GF-D8 (cell line): ENCODE data around the gene PRKCG.

Source experiments
- DNase-seq: peaks from one replicate; lab custom pipeline; 2025; lab: John Stamatoyannopoulos, UW

The PRKCG gene

DNA sequence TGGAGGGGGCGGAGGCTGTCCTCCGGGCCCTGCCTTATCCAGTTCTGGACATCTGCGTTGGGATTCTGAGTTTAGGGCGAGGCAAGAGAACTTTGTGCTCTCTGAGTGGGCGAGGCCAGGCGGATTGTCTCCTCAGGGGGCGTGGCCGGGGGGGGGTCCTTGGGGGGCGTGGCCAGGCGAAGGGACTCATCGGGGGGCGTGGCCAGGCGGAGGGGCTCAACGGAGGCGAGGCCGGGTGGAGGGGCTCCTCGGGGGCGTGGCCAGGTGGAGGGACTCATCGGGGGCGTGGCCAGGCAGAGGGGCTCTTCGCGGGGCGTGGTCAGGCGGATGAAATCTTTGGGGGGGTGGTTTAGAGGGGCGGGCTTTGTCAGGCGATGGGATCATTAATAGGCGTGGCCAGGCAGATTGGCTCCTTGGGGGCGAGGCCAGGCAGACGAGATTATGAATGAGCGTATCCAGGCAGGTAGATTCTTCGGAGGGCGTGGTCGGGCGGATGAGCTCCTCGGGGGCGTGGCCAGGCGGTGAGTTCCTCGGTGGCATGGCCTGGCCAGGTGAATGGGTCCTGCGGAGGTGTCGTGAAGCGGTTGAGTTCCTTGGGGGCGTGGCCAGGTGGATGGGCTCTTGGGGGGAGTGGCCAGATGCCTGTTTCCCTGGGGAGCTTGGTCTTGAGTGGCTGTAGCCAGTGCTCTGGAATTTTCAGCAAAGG, 16.8 kb downstream of the PRKCG start:
- DNase-seq = no peak

DNA sequence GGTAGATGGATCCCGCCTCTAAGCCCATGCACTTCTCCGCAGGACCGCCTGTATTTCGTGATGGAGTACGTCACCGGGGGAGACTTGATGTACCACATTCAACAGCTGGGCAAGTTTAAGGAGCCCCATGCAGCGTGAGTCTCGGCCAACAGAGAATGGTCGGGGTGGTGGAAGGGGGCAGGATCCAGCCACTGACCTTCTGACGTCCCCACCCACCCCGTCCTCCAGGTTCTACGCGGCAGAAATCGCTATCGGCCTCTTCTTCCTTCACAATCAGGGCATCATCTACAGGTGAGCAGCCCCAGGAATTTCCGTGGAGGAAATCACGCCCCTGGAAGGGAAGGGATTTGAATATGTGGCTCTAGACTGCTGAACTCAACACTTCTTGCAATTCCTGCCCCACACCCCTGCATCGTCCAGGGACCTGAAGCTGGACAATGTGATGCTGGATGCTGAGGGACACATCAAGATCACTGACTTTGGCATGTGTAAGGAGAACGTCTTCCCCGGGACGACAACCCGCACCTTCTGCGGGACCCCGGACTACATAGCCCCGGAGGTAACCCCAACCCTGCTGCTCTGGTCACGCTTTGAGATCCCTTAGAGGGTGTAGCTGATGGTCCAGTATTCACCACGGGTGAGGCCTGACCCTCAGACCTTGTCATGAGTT, 18.3 kb downstream of the PRKCG start:
- no peak for DNase-seq

DNA sequence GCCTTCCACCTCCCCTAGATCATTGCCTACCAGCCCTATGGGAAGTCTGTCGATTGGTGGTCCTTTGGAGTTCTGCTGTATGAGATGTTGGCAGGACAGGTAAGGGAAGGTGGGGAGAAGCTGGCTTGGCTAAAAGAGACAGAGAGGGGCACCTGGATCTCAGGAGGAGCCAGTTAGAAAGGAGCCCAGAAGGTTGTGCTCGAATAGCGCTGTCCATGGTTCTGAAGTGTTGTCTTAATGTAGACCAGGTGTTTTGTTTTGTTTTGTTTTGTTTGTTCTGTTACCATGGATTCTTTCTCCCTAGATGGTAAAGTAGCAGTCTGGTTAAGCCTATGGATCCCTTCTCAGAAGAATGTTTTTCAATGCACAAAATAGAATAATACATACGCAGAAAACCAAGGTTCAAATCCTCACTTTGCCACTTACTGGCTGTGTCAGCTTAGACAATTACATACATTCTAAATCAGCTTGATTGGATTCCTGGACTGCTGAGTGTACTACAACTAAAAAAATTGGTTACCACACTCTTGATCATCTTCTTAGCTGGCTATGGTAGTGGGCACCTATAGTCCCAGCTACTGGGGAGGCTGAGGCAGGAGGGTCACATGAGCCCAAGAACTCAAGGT, 21.2 kb downstream of the PRKCG start:
- no peak for DNase-seq

DNA sequence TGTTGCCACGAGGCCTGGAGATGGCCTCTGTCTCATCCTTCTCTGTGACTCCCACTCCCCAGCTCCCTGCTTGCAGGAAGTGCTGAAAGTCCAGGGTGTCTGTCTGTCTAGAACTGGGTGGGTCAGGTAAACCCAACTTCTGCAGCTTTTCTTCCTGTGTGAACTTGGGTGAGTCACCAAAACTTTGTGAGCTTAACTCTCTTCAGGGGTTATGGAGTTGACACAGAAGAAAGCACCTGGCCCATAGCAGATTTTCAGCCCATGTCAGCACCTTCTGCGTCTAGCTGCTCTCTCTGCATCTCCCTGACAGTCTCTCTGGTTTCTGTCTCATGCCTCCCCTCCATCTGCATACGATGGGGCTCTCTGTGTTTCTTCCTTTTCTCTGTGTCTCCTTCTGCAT, 22.9 kb downstream of the PRKCG start:
- no peak for DNase-seq

DNA sequence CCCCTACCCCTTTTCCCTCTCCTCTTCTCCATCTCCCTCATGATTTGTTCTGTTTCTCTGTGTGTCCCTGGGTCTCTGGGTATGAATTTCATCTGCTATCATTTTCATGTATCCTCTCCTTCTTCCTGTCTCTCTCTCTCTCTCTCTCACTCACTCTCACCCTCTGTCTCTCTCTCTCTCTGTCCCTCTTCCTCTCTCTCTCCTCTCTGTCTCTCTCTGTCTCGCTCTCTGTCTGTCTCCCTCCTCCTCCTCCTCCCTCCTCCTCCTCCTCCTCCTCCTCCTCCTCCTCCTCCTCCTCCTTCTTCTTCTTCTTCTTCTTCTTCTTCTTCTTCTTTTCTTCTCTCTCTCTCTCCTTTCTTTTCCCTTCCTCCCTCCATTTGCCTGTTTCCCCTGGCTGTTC, 23.8 kb downstream of the PRKCG start:
- no peak for DNase-seq

DNA sequence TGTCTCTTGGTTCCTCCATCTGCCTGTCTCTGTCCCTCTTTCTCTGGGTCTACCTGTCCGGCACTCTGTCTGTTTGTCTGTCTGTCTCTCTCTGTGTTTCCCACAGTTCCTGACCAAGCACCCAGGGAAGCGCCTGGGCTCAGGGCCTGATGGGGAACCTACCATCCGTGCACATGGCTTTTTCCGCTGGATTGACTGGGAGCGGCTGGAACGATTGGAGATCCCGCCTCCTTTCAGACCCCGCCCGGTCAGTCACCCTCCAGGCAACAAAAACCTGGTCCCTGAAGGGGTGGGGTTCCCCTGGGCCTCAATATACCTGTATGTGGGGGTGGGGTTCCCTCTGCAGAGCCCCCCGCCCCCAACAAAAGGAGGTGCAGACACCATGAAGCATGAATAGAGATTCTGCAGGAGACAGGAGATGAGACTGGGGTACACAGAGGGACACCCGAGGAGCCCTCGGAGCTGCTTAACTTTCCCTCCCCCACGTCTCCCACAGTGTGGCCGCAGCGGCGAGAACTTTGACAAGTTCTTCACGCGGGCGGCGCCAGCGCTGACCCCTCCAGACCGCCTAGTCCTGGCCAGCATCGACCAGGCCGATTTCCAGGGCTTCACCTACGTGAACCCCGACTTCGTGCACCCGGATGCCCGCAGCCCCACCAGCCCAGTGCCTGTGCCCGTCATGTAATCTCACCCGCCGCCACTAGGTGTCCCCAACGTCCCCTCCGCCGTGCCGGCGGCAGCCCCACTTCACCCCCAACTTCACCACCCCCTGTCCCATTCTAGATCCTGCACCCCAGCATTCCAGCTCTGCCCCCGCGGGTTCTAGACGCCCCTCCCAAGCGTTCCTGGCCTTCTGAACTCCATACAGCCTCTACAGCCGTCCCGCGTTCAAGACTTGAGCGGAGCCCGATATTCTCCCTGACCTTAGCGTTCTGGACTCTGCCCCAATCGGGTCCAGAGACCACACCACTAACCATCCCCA, 24.5 kb downstream of the PRKCG start:
- DNase-seq = no peak

DNA sequence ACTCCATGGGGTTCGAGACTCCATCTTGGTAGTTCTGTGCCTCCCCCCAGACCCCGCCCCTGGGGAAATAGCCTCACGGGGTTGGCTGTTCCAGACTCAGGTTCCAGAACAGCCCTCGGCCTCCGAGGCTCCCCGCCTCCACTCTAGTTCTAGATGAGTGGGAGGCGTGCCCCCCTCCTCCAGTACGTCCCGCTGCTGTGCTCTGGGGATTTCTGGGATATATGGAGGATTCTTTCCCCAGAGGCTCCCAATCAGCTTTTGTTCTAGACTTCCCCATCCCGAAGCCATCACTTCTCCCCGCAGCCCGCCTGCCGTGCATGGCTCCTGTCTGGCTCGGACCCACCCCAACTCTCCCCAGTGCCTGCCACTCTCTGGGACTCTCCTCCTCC, 25.2 kb downstream of the PRKCG start:
- no peak for DNase-seq

DNA sequence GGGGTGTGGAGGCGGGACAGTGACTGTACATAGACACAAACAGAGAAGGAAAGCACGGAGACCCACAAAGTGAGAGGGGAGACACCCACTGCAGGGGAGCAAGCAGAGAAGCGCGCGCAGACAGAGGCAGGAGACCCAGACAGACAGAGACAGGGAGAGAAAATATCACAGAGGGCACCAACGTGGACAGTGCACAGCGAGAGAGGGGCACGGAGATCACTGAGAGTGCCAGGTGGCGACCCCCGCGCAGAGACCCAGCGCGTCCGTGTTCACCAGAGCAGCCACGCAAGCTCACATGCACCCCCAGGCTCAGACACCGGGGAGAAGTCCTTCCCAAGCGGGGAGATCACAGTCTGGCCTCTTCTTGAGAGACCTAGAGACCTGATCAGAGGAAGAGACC, 25.7 kb downstream of the PRKCG start:
- no peak for DNase-seq

DNA sequence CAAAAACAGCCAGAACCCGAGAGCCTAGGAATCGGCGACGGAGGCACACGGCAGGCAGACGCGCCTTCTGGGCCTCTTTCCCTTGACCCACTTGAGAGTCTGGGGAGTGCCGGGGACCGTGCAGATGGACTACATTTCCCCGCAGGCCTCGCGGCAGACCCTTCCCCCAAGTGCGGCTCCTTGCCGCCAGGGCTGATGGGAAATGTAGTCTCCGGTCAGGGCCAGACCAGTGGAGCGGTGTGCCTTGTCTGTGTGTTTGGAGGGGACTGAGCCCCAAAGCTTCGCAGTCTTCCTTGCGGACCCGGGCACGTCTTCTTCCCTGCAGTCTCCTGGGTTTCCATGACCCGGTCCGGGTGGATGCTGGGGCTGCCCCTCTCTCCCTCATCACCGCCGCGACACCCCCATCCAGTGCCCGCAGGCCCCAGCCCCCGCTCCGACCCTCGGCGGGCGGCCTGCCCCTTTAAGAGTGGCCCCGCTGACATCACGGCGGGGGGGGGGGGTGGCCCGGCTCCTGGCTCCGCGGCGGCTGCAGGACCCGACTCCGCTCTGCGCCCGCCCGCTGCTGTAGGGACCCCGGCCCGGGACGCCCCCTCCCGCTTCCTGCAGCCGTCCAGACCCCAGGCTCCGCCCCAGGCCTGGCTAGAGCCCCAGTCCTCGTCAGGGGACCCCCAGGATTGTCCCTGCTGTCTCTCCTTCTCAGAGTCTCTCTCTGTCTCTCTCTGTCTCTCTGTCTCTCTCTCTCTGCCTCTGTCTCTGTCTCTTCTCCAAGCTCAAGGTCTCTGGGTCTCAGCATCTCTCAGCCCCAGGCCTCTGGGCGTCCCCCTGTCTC, 26.3 kb downstream of the PRKCG start:
- no peak for DNase-seq

DNA sequence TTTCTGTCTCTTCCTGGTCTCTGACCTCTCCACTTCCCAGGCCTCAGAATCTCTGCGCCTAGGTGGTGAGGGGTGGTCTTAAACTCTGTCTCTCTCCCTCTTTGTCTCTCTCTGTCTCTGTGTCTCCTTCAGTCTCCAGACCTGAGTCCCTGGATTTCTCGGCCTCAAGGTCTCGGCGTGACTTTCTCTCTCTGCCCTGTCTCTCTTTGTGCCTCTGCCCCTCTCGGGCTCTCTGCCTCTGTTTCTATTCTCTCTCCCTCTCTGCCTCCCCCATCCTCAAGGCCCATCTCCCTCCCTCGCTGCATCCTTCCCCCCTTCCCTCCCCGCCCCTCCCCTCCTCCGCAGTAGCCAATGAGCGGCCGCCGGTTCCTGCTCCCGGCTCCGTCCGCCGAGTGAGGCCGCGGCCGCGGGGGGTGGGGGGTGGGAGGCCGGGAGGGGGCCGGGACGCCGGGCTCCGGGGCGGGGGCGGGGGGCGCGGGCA, 27.0 kb downstream of the PRKCG start, which contains the start of gene CACNG7:
Gene CACNG7 (plus strand): TSS at position 344 of the 481 bp plus-strand sequence. CDS start 3,554 bp downstream, outside the sequence.
- DNase-seq = no peak

DNA sequence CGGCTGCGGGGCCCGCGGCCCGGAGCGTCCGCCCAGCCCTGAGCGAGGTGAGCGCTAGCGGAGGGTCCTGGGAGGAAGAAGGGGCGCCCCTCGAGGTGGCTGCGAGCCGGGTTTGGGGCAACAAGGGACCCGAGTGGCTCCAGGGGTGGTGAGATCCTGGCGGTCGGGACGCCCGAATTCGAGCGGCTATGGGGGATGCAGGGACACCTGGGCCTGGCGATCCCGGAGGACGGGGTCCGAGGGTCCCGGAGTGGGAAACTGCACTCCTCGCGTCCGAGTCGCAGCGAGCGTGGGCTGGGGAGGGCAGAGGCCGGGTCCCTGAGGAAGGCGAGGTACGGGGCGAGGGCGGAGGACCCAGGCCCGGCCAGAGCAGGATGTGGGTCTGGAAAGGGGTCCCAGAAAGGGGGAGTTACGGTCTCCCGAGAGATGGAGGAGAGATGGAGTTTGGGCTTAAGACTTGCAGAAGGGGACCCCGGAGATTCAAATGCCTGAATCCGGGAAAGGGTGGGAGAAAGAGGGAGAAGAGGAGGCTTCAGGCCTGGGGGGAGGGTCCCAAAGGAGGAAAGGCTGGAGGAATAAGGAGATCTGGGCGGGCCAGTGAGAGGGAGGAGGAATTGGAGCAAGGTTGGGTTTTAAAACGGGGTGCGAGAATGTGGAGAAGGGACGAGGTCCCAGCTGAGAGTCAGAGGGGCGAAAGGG, 27.6 kb downstream of the PRKCG start:
- DNase-seq = no peak

DNA sequence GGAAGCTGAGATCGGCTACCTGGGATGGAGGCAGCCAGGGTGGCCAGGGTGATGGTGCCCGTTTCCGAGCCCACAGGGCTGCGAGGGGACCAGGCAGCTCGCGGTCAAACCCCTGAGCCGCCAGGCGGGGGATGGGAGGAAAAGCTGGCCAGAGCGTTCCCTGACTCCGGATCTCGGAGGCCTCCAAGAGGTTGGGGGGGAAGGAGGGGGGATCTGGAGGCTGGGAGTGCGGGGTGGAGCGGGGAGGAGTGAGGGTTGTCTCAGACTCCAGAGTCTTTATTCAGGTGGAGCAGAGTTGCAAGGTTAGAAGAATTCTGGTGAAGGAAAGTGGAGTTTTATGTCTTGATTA, 28.1 kb downstream of the PRKCG start:
- no peak for DNase-seq

DNA sequence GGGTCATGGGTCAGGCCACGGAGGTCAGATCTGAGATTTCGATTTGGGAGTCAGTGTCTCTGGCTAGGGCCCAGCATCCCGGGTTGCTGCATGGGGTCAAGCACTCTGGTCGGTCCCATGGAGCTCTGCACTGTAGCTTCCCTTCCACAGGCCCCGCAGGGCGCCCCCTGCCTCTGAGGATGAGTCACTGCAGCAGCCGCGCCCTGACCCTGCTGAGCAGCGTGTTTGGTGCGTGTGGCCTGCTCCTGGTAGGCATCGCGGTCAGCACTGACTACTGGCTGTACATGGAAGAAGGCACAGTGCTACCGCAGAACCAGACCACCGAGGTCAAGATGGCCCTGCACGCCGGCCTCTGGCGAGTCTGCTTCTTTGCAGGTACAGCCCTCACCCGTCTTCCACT, 30.7 kb downstream of the PRKCG start:
- no peak for DNase-seq

DNA sequence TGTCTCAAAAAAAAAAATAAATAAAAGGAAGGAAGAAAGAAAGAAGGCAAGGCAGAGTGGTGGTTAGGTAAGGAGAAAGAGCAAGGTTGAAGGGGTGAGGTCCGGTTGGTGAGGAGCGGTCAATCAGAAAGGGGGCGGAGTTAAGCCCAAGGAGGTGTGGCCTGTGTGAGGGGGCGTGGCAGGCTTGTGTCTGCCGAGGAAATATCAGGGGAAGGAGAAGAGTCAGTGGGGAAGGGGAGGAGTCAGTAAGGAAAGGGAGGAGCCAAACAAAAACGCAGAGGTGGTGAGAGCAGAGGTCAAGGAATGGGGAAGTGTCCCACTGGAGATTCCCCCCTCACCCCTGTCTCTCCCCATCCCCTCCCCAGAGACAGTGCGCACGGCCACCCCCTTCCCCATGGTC, 33.0 kb downstream of the PRKCG start:
- no peak for DNase-seq

DNA sequence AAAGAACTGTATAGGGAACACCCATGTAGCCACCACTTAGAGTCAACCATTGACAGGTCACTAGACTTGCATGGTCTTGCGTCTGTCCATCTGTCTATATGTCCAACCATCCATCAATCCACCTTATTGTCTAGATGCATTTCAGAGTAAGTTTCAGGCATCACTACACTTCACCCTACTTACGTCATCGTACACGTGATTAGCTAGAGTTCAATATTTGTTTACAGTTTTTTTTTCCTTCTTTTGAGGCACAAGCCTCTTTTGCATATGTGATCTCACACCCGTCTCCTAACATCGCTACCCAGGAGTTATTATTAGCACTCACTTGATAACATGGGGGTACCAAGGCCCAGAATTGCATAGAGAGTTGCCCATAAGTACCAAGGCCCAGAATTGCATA, 34.0 kb downstream of the PRKCG start:
- no peak for DNase-seq

DNA sequence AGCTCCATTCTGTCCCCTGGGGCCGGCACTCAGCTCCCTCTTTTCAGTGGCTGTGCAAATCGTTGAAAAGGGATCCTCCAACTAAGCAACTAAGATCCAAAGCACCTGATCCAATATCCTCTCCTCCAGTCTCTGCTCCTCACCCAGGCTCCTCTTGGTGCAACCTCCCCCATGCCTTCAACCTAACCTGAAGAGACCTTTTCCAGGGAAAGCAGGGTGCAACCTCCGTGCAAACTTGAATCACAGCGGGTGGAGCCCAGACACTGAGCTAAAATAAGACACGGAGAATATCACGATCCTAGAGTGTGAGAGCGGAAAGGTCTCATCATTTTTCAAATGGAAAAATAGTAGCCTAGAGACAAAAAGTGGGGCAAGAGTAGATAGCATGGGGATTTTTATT, 35.4 kb downstream of the PRKCG start:
- DNase-seq = no peak

DNA sequence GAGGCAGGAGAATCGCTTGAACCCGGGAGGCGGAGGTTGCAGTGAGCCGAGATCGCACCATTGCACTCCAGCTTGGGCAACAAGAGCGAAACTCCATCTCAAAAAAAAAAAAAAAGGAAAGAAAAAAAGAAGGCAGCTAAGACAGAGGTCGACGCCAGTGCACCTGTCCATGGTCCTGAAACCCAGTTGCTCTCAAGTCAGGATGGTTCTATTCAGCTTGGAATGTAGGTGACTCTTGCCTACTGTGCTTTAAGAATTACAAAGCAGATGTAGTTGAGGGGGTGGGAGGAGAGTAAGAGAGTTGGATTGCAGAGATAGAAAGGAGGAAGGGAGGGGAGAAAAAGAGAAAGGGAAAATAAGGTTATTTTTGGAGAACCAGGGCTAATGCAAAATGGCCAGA, 45.7 kb downstream of the PRKCG start:
- no peak for DNase-seq

DNA sequence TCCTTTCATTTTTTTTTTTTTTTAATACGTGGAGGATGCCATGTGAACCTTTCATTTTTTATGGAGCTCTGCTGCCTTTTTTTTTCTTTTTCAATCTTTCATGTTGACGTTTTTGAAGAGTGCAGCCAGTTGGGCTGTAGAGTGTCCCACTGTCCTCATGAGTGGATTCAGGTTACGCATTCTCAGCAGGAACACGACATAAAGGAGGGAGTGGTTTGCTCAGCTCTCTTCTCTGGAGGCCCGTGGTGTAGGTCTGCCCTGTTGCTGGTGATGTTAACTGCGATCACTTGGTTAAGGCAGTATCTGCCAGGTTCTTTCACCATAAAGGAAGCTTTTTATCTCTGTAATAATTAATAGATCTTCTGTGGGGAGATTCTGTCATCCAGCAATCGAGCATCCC, 54.0 kb downstream of the PRKCG start:
- no peak for DNase-seq

DNA sequence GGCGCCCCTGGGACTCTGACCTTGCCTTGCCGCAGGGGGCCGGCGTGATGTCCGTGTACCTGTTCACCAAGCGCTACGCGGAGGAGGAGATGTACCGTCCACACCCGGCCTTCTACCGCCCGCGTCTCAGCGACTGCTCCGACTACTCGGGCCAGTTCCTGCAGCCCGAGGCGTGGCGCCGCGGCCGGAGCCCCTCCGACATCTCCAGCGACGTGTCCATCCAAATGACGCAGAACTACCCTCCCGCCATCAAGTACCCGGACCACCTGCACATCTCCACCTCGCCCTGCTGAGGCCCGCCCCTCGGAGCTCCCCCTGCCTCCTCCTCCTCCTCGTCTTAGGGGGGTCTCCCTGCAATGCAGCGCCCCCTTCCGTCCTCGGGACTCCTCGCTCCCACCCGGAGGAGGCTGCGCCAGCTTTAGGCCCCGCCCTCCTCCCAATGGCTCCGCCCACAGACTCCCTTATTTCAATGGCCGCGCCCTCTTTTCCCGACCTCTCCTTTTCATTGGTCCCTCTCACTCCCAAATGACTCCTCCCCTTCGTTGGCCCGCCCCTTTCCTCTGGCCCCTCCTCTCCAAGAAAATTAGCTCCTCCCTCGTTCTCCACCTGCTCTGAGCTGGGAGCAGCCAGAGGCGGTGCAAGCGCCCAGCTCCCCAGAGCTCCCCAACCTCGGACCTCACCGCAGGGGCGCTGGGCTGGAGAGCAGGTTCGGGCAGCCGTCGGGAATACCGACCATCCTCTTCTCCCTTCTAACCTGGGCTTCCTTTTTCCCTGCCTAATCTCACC, 60.2 kb downstream of the PRKCG start:
- DNase-seq = no peak

DNA sequence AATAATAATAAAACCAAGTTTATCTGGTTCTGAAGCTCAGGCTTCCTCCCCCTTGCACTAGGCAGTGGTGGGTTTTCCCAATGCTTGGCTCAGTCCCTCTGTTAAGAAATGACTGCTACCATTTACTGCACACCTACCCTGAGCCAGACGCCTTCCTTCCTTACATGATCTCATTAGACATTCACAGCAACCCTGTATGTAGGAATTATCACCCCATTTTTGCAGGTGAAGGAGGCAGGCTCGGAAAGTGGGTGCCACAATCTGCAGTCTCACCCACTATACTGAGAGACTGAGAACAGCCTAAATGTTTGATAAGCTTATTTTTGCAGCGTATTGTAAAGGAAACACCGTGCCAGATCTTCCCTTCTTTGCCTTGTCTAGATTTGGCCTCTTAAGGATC, 62.4 kb downstream of the PRKCG start:
- no peak for DNase-seq
